Activated naive CD4-positive, alpha-beta T cell treated with anti-CD3 and anti-CD28 coated beads, Interleukin-2, amount 10 ng/mL, durations not matched to agents 7 days and 5 days (primary cell): ENCODE data around the gene SERPINA5.

ENCODE experiments used
- CTCF ChIA-PET: fragments of 350-600 bp; sonication (Branson Sonifier 250); formaldehyde crosslinking; loops from one replicate; lab custom pipeline; 2021; ENCODE audit warnings: antibody characterized with exemption; lab: Charles Lee
- DNase-seq: peaks from one replicate; pipeline ENCODE4 v3.0.0-alpha.2; 2020
- H3K27ac Mint-ChIP-seq: one replicate; pipeline ENCODE4 v1.8.0; 2021; ENCODE audit warnings: mild to moderate bottlenecking, moderate library complexity, mixed read lengths
- H3K27me3 Mint-ChIP-seq: one replicate; pipeline ENCODE4 v1.8.0; 2021; ENCODE audit warnings: mild to moderate bottlenecking, mixed read lengths
- H3K36me3 Mint-ChIP-seq: one replicate; pipeline ENCODE4 v1.8.0; 2021; ENCODE audit warnings: mixed read lengths
- H3K4me1 Mint-ChIP-seq: one replicate; pipeline ENCODE4 v1.8.0; 2021; ENCODE audit warnings: mixed read lengths
- H3K4me3 Mint-ChIP-seq: one replicate; pipeline ENCODE4 v1.8.0; 2021; ENCODE audit warnings: mild to moderate bottlenecking, moderate library complexity, mixed read lengths
- H3K9me3 Mint-ChIP-seq: one replicate; pipeline ENCODE4 v1.8.0; 2021; ENCODE audit warnings: mixed read lengths

SERPINA5 gene

DNA sequence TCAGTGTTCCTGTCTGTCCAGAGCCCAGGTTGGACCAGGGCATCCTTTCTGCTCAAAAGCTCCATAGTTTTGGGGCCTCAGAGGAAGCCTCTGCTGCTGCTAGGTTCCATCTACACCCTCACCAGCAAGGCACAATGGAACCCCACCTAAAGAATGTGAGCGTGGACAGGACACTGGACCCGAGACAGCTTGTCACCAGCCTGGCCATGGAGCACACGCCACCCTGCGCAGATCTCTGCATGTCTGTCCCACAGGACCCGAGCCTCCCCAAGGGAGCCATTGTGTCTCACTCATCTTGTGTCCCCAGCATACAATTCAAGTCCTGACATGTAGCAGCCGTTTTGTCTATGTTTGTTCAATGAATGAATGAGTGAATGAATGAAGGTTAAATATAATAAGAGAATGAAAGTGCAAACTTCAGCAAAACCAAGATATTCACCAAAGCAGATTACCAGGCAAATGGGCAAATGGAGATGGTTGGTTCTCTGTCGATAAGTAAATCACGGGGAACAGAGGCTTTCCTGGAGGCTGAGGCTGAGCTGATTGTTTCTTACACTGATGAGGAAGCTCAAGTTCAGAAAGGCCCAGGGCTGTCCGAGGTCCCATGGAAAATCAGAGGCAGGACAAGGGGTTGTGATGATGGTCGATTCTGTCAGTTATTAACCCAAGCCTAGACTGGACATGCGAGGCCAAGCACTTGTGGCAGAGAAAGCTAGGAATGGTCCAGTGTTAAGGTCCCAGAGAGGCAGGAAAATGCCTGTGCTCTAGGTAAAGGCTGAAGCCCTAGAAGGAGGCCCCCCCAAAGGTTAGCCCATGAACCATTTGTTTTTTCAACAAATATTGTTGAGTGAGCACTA lies 58.0 kb downstream of the SERPINA5 start:
- no peaks in the 10 kb centered on the region for H3K4me1 Mint-ChIP-seq
- no peaks in the 10 kb centered on the region for H3K9me3 Mint-ChIP-seq
- DNase-seq = no peak
- no peak overlapping the region for H3K4me3 Mint-ChIP-seq
- CTCF ChIA-PET = interaction anchor here (1.2 kb wide), 1 partner anchor 21 kb away, joined by 3 read pairs; no protein-coding TSS in a partner anchor
- no peaks in the 10 kb centered on the region for H3K36me3 Mint-ChIP-seq
- H3K27me3 Mint-ChIP-seq = no peaks in the 10 kb centered on the region
- no peak overlapping the region for H3K27ac Mint-ChIP-seq

DNA sequence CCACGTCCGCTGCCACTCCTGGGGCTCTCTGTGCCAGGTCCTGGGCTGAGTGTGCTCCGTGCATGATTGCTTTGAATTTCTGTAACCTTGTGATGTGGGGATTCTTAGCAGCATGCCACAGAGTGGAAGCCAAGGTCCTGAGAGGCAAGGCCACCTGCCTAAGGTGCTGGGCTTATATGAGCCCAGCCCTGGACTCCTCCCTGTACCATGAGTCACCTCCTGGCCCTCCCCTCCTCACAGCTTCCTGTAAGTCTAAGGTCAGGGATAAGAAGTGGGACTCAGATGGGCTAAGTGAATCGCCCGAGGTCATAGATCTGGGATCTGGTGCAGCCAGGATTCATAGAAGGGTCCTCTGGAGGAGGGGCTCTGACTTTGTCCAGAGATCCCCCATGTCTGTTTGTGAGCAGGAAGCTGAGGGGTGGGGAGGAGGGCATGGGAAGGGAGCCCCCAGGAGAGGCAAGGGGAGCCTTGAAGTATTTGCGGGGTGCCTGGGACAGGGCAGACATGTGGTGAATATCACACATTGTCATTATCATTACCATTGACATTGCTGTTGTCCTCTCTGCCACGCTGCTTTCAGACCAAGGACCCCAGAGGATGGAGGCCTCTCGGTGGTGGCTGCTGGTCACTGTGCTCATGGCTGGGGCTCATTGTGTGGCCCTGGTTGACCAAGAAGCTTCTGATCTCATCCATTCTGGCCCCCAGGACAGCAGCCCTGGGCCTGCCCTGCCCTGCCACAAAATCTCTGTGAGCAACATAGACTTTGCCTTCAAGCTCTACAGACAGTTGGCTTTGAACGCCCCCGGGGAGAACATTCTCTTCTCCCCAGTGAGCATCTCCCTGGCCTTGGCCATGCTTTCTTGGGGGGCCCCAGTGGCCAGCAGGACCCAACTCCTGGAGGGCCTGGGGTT lies 59.8 kb downstream of the SERPINA5 start:
- no peak overlapping the region for H3K27ac Mint-ChIP-seq
- no peaks in the 10 kb centered on the region for H3K36me3 Mint-ChIP-seq
- no peaks in the 10 kb centered on the region for H3K4me1 Mint-ChIP-seq
- H3K4me3 Mint-ChIP-seq = no peak overlapping the region
- no peaks in the 10 kb centered on the region for H3K27me3 Mint-ChIP-seq
- no peaks in the 10 kb centered on the region for H3K9me3 Mint-ChIP-seq
- DNase-seq = no peak
- CTCF ChIA-PET = no interaction called here

DNA sequence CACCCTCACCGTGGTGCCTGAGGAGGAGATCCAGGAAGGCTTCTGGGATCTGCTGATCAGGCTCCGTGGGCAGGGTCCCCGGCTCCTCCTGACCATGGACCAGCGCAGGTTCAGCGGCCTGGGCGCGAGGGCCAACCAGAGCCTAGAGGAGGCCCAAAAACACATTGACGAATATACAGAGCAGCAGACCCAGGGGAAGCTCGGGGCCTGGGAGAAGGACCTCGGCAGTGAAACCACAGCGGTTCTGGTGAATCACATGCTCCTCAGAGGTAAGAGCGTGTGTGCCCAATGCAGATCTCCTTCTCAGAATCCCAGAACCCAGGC lies 60.4 kb downstream of the SERPINA5 start:
- DNase-seq = no peak
- Mint-ChIP-seq H3K27me3 (no peaks in the 10 kb centered on the region), H3K9me3 (no peaks in the 10 kb centered on the region), H3K4me1 (no peaks in the 10 kb centered on the region), H3K4me3 (no peak overlapping the region), H3K27ac (no peak overlapping the region), H3K36me3 (no peaks in the 10 kb centered on the region)
- CTCF ChIA-PET = no interaction called here
